GM19025 (cell line): ENCODE measurements around the gene CFDP1.

Experiments
- ATAC-seq: cut with Tn5 transposase; IDR thresholded peaks from one replicate; pipeline ENCODE4 v1.9.1; 2021; ENCODE audit warnings: mild to moderate bottlenecking, low read depth, moderate library complexity; ENCODE audit not compliant: unreplicated experiment

Gene CFDP1

GRCh38 chr16:75415169-75415905 lies 18.0 kb downstream of the CFDP1 start:
- no peak for ATAC-seq

- no peak for ATAC-seq
These were observed 19.4 kb downstream of the CFDP1 start for GRCh38 chr16:75413951-75414350.

GRCh38 chr16:75406943-75407342 lies 26.4 kb downstream of the CFDP1 start:
- ATAC-seq: no peak

- no peak for ATAC-seq
These were observed 30.4 kb downstream of the CFDP1 start for GRCh38 chr16:75402821-75403475.

GRCh38 chr16:75402159-75402820 lies 31.0 kb downstream of the CFDP1 start:
- ATAC-seq: no peak

GRCh38 chr16:75401691-75402090 lies 31.6 kb downstream of the CFDP1 start:
- ATAC-seq: no peak

GRCh38 chr16:75398333-75398732 lies 35.0 kb downstream of the CFDP1 start:
- no peak for ATAC-seq

- ATAC-seq: no peak
These were observed 38.4 kb downstream of the CFDP1 start for GRCh38 chr16:75394941-75395340.

GRCh38 chr16:75392906-75393305 lies 40.4 kb downstream of the CFDP1 start:
- no peak for ATAC-seq

- ATAC-seq: no peak
These were observed 42.2 kb downstream of the CFDP1 start for GRCh38 chr16:75390926-75391653.

GRCh38 chr16:75389096-75389690 lies 44.1 kb downstream of the CFDP1 start:
- ATAC-seq: no peak

GRCh38 chr16:75387951-75388350 lies 45.4 kb downstream of the CFDP1 start:
- no peak for ATAC-seq

GRCh38 chr16:75385507-75386152 lies 47.7 kb downstream of the CFDP1 start:
- no peak for ATAC-seq

- no peak for ATAC-seq
These were observed 50.2 kb downstream of the CFDP1 start for GRCh38 chr16:75383141-75383540.

GRCh38 chr16:75382611-75383010 lies 50.7 kb downstream of the CFDP1 start:
- no peak for ATAC-seq

GRCh38 chr16:75380870-75381269 lies 52.4 kb downstream of the CFDP1 start:
- ATAC-seq: no peak

- ATAC-seq: peak; percentile 78
These were observed 53.1 kb downstream of the CFDP1 start for GRCh38 chr16:75379911-75380847.

- peak; percentile 52 for ATAC-seq
These were observed 54.0 kb downstream of the CFDP1 start for GRCh38 chr16:75379339-75379738.

- no peak for ATAC-seq
These were observed 54.7 kb downstream of the CFDP1 start for GRCh38 chr16:75378616-75379015.
